ENCODE results near the gene TENM4.

DNA sequence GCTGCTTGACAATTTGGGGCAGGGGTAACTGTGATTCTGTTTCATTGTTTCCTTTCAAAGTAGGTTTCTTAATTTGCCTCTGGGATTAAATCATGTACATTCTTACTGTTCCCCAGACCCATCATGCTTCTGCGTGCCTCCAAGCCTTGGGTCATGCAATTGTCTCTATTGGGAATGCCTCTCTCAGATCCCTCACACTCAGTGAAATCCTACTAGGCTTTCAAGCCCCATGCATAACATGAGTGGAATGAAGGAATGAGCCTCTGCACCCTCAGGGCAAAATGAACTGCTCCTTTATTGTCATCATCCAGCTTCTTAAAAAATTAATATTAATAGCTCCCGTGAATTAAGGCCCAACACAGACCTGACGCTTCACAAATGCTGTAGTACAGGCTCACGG lies 381.7 kb downstream of the TENM4 start:
- TF ChIP-seq EP300 (conservative IDR thresholded peaks at IDR 0.05; ENCODE audit: poor library complexity, severe bottlenecking) = no peak
- TF ChIP-seq POLR2AphosphoS5 (IDR thresholded peaks at IDR 0.05) = no peak
- TF ChIP-seq, protein P1, sequence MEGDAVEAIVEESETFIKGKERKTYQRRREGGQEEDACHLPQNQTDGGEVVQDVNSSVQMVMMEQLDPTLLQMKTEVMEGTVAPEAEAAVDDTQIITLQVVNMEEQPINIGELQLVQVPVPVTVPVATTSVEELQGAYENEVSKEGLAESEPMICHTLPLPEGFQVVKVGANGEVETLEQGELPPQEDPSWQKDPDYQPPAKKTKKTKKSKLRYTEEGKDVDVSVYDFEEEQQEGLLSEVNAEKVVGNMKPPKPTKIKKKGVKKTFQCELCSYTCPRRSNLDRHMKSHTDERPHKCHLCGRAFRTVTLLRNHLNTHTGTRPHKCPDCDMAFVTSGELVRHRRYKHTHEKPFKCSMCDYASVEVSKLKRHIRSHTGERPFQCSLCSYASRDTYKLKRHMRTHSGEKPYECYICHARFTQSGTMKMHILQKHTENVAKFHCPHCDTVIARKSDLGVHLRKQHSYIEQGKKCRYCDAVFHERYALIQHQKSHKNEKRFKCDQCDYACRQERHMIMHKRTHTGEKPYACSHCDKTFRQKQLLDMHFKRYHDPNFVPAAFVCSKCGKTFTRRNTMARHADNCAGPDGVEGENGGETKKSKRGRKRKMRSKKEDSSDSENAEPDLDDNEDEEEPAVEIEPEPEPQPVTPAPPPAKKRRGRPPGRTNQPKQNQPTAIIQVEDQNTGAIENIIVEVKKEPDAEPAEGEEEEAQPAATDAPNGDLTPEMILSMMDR (IDR thresholded peaks at IDR 0.05; ENCODE audit: poor library complexity, severe bottlenecking) = no peak
- TF ChIP-seq, protein P2, sequence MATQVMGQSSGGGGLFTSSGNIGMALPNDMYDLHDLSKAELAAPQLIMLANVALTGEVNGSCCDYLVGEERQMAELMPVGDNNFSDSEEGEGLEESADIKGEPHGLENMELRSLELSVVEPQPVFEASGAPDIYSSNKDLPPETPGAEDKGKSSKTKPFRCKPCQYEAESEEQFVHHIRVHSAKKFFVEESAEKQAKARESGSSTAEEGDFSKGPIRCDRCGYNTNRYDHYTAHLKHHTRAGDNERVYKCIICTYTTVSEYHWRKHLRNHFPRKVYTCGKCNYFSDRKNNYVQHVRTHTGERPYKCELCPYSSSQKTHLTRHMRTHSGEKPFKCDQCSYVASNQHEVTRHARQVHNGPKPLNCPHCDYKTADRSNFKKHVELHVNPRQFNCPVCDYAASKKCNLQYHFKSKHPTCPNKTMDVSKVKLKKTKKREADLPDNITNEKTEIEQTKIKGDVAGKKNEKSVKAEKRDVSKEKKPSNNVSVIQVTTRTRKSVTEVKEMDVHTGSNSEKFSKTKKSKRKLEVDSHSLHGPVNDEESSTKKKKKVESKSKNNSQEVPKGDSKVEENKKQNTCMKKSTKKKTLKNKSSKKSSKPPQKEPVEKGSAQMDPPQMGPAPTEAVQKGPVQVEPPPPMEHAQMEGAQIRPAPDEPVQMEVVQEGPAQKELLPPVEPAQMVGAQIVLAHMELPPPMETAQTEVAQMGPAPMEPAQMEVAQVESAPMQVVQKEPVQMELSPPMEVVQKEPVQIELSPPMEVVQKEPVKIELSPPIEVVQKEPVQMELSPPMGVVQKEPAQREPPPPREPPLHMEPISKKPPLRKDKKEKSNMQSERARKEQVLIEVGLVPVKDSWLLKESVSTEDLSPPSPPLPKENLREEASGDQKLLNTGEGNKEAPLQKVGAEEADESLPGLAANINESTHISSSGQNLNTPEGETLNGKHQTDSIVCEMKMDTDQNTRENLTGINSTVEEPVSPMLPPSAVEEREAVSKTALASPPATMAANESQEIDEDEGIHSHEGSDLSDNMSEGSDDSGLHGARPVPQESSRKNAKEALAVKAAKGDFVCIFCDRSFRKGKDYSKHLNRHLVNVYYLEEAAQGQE (IDR thresholded peaks at IDR 0.05; ENCODE audit: borderline replicate concordance) = no peak
- TF ChIP-seq RAD21 (conservative IDR thresholded peaks at IDR 0.05) = no peak
